ENCODE data around the gene ODAPH. TPM values are rescaled to one million over a fixed set of nuclear protein-coding genes. Genes with fewer than 3 reads are reported as not detected.
"Not testable (repeated sequence)": the region's sequence is repeated elsewhere in the genome, so short reads cannot be mapped to it uniquely, and the experiment has no call there.

Gene ODAPH, protein sequence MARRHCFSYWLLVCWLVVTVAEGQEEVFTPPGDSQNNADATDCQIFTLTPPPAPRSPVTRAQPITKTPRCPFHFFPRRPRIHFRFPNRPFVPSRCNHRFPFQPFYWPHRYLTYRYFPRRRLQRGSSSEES
- total RNA-seq (2012; rRNA removed) (not detected in 2 replicates), polyA plus RNA-seq (2012; rRNA removed) (not detected in 2 replicates), Bru-seq, nascent RNA (percentile 19 among the genes with signal in this experiment), BruChase-seq, experiment 1, labeled RNA remaining after a 6-hour chase (percentile 30 among the genes with signal in this experiment), BruChase-seq, experiment 2, labeled RNA remaining after a 2-hour chase (percentile 28 among the genes with signal in this experiment)
- polyA plus RNA-seq (2012; cell fraction: cytosol; rRNA removed): not detected in 2 replicates
- polyA plus RNA-seq (2012; cell fraction: nucleus; rRNA removed; ENCODE audit: low replicate concordance): 0.15 TPM in 1 of 2 replicates, not detected in the other
- long read RNA-seq: 0 reads

DNA sequence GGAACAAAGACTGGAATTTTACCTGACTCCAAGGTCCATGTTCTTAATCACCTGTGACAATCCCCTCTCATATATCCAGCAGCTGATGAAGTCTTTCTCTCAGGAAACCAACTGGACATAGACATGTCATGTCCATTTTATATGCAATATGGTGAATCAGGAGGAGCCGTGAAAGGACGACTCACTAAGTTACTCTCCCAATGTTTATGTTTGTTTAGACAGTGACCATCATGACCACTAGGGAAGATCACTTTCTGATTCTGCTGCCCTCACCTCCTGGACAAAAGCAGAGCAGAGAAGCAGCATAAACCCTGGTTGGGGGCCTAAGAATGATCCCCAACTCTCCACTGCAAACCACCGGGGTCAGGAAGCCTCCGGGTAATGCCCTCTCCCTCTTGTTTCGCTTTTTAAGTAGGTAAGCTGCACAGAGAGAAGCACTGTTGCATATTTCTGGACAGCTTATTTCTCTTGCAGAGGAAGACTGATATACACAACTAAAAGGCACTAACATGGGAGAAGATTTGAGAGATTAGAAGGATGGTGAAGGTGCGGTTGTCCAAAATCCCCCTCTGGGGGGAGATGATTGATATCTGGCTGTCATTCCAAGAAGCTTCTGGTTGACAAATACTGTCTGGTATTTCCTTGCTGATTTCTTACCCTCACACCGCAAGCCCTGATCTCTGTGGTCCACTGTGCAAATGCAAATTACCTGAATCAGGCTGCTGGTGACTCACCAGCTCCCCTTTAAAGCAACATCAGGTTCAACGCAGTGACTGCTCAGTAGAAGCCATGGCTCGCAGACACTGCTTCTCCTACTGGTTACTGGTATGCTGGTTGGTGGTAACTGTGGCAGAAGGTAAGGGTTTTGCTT is at the start of gene ODAPH:
TSS of gene ODAPH (plus strand) at position 773 of the 871 bp plus-strand sequence. CDS start at position 790, 17 bp downstream.
- H2BK120ac ChIP-seq (ENCODE audit: low read depth, low read length): no peak within 1 kb of the TSS
- H3K36me3 ChIP-seq (ENCODE audit: control insufficient read depth, insufficient read depth, low read length): no peaks in the 10 kb centered on the region
- no TSS peak for BruUV-seq (replicated peaks)
- no peak within 1 kb of the TSS for H2BK15ac ChIP-seq (ENCODE audit: low read depth, low read length)
- no peak within 1 kb of the TSS for H2BK20ac ChIP-seq (ENCODE audit: low read depth, low read length)
- H3K4me1 ChIP-seq (ENCODE audit: control insufficient read depth, insufficient read depth, low read length): no peaks in the 10 kb centered on the region
- no peaks in the 10 kb centered on the region for H3K9me1 ChIP-seq (ENCODE audit: insufficient read depth, low read length)
- in situ Hi-C loops (cut with MboI; ENCODE audit: low sequenced_read_pairs): no loop called here
- CTCF ChIA-PET: no interaction called here
- no peaks in the 10 kb centered on the region for H4K20me1 ChIP-seq (ENCODE audit: insufficient read depth, low read length)
- DNase-seq (peak; percentile 58), ATAC-seq (ENCODE audit: low read depth) (no peak; the same call in 1 of the 2 replicates)
- intact Hi-C loops (cut with micrococcal nuclease): no loop called here
- no peak within 1 kb of the TSS for H4K5ac ChIP-seq (ENCODE audit: low read depth, low read length)
- H3K9me3 ChIP-seq (ENCODE audit: control insufficient read depth, insufficient read depth, low read length): no peaks in the 10 kb centered on the region
- POLR2A ChIA-PET (ENCODE audit: unreplicated experiment): interaction anchor here (0.7 kb wide), 1 partner anchor 81 kb away, joined by 3 read pairs; no protein-coding TSS in a partner anchor
- H3K23ac ChIP-seq (ENCODE audit: low read depth, low read length): no peak within 1 kb of the TSS
- H3K56ac ChIP-seq (ENCODE audit: extremely low read depth, insufficient read depth, low read length): no peak within 1 kb of the TSS
- no peak within 1 kb of the TSS for H2AK9ac ChIP-seq (replicated peaks; ENCODE audit: low read depth, low read length, poor library complexity)
- H3K4ac ChIP-seq (ENCODE audit: low read depth, low read length): no peak within 1 kb of the TSS
- H3K14ac ChIP-seq (replicated peaks; ENCODE audit: low read depth, low read length): no peak within 1 kb of the TSS
- no peak within 1 kb of the TSS for H4K91ac ChIP-seq (ENCODE audit: insufficient read depth, low read depth, low read length)
- H3K79me1 ChIP-seq (ENCODE audit: low read depth in 1 of 2, low read length in 2 of 2): no peaks in the 10 kb centered on the region
- peak within 1 kb of the TSS; percentile 4; the same call in 1 of the 2 replicates for H3K4me2 ChIP-seq (ENCODE audit: low read depth, low read length)
- no peak within 1 kb of the TSS for H2AK5ac ChIP-seq (ENCODE audit: low read depth, low read length)
- no CpG with 5 or more reads among the region's 9 CpGs for WGBS, 2 experiments (ENCODE audit: extremely low coverage in 2 of 2, insufficient read length in 1 of 2)
- no peak within 1 kb of the TSS for H3K27ac ChIP-seq (ENCODE audit: insufficient read depth, low read length)
- no peak within 1 kb of the TSS for H3K18ac ChIP-seq (ENCODE audit: low read depth, low read length)
- H3K9ac ChIP-seq (ENCODE audit: low read depth, low read length): no peak within 1 kb of the TSS
- H2BK5ac ChIP-seq (ENCODE audit: low read depth, low read length, poor library complexity, severe bottlenecking): no peak within 1 kb of the TSS
- TF ChIP-seq MAZ (IDR thresholded peaks at IDR 0.05; ENCODE audit: borderline replicate concordance, low read depth, low read length) (no peak), POLR2A (IDR thresholded peaks at IDR 0.05; ENCODE audit: low read depth, low read length) (no peak), SMC3 (IDR thresholded peaks at IDR 0.05; ENCODE audit: low read depth, low read length) (no peak)
- dilution Hi-C loops (cut with HindIII; ENCODE audit: low sequenced_read_pairs, unreplicated experiment): no loop called here
- no peak within 1 kb of the TSS for H4K8ac ChIP-seq (ENCODE audit: low read depth in 2 of 2, low read length in 2 of 2)
- H3K4me3 ChIP-seq (ENCODE audit: insufficient read depth, low read depth, low read length): no peak within 1 kb of the TSS
- H3K27me3 ChIP-seq (ENCODE audit: control insufficient read depth, insufficient read depth, low read length): peaks cover 15% of the 10 kb centered on the region
- H2AFZ ChIP-seq (replicated peaks; ENCODE audit: low read length, poor library complexity): no peak within 1 kb of the TSS

DNA sequence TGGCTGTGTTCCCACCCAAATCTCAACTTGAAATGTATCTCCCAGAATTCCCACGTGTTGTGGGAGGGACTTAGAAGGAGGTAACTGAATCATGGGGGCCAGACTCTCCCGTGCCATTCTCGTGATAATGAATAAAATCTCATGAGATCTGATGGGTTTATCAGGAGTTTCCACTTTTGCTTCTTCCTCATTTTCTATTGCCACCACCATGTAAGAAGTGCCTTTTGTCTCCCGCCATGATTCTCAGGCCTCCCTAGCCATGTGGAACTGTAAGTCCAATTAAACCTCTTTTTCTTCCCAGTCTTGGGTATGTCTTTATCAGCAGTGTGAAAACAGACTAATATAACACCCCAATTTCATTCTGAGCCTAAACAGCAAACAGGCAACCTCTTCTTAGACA is 46.3 kb upstream of the ODAPH start:
- H3K18ac ChIP-seq (ENCODE audit: low read depth, low read length); H4K5ac ChIP-seq (ENCODE audit: low read depth, low read length); H3K4me3 ChIP-seq (ENCODE audit: insufficient read depth, low read depth, low read length); H3K27ac ChIP-seq (ENCODE audit: insufficient read depth, low read length); H3K56ac ChIP-seq (ENCODE audit: extremely low read depth, insufficient read depth, low read length); H4K91ac ChIP-seq (ENCODE audit: insufficient read depth, low read depth, low read length); ATAC-seq (ENCODE audit: low read depth); H2BK5ac ChIP-seq (ENCODE audit: low read depth, low read length, poor library complexity, severe bottlenecking); DNase-seq; H3K9me1 ChIP-seq (ENCODE audit: insufficient read depth, low read length); H2BK20ac ChIP-seq (ENCODE audit: low read depth, low read length); H3K4ac ChIP-seq (ENCODE audit: low read depth, low read length); H3K4me1 ChIP-seq (ENCODE audit: control insufficient read depth, insufficient read depth, low read length); BruUV-seq (replicated peaks); H4K8ac ChIP-seq (ENCODE audit: low read depth in 2 of 2, low read length in 2 of 2); intact Hi-C loops (cut with micrococcal nuclease); H3K9ac ChIP-seq (ENCODE audit: low read depth, low read length); H2AK5ac ChIP-seq (ENCODE audit: low read depth, low read length); H2BK120ac ChIP-seq (ENCODE audit: low read depth, low read length); CTCF ChIA-PET; H3K27me3 ChIP-seq (ENCODE audit: control insufficient read depth, insufficient read depth, low read length); H4K20me1 ChIP-seq (ENCODE audit: insufficient read depth, low read length); dilution Hi-C loops (cut with HindIII; ENCODE audit: low sequenced_read_pairs, unreplicated experiment); POLR2A ChIA-PET (ENCODE audit: unreplicated experiment); H3K9me3 ChIP-seq (ENCODE audit: control insufficient read depth, insufficient read depth, low read length); H2BK15ac ChIP-seq (ENCODE audit: low read depth, low read length); H3K23ac ChIP-seq (ENCODE audit: low read depth, low read length); in situ Hi-C loops (cut with MboI; ENCODE audit: low sequenced_read_pairs); H3K36me3 ChIP-seq (ENCODE audit: control insufficient read depth, insufficient read depth, low read length); H2AK9ac ChIP-seq (replicated peaks; ENCODE audit: low read depth, low read length, poor library complexity); H3K4me2 ChIP-seq (ENCODE audit: low read depth, low read length); H2AFZ ChIP-seq (replicated peaks; ENCODE audit: low read length, poor library complexity); H3K14ac ChIP-seq (replicated peaks; ENCODE audit: low read depth, low read length): not testable (repeated sequence)
- no CpG with 5 or more reads among the region's 4 CpGs for WGBS, 2 experiments (ENCODE audit: extremely low coverage in 2 of 2, insufficient read length in 1 of 2)
- peaks cover 26 to 51% of the 10 kb centered on the region in 2 experiments for H3K79me1 ChIP-seq (ENCODE audit: low read depth in 1 of 2, low read length in 2 of 2)
